Endothelial cell of umbilical vein (primary cell): ENCODE results near the gene CMIP. TPM values are rescaled to one million over a fixed set of nuclear protein-coding genes. Genes with fewer than 3 reads are reported as not detected.
A peak's percentile ranks its signal among the peaks of the same experiment; 100 is the strongest.

Experiments used
- BruUV-seq: library from RNA; stranded (reverse); fragments of 400-500 nt; replicated peaks from 2 replicates; lab custom pipeline; 2021; lab: Mats Ljungman, UMichigan
- CTCF ChIA-PET: fragments of 300-600, 350-600 bp; sonication (Branson Sonifier 250); formaldehyde crosslinking; loops from one replicate; lab custom pipeline; 2021; ENCODE audit warnings: antibody characterized with exemption, inconsistent platforms; lab: Charles Lee
- POLR2A ChIA-PET: fragments of 300-600, 350-600 bp; sonication (Branson Sonifier 250); formaldehyde crosslinking; loops from one replicate; lab custom pipeline; 2021; ENCODE audit warnings: antibody characterized with exemption, inconsistent platforms; lab: Charles Lee
- DNase-seq: peaks from one replicate; pipeline ENCODE4 v3.0.0-alpha.2; 2011; ENCODE audit warnings: low read depth, low spot score
- FAIRE-seq: peaks from 2 replicates; lab custom pipeline; 2011; peaks lifted over from hg19 to GRCh38; lab: Jason Lieb, UNC
- H2AFZ ChIP-seq: 2 replicates; pipeline ENCODE4 v1.6.0; 2012; ENCODE audit warnings: low read depth, low read length, control low read depth, inconsistent platforms
- H3K27ac ChIP-seq: 2 replicates; pipeline ENCODE4 v1.5.1; 2011; ENCODE audit warnings: low read depth, mild to moderate bottlenecking, control low read depth, low read length, moderate library complexity; ENCODE audit not compliant: insufficient read depth
- H3K27me3 ChIP-seq, 2 experiments: 2 replicates each; pipeline versions ENCODE4 v1.6.0 to v1.6.1; 2011; ENCODE audit warnings: low read length in 2 of 2, mixed read lengths in 1 of 2; ENCODE audit not compliant: control insufficient read depth in 2 of 2, insufficient read depth in 2 of 2
- H3K36me3 ChIP-seq, 2 experiments: 2 replicates in 1 of 2; 3 replicates in 1 of 2; pipeline ENCODE4 v1.5.1; 2011; ENCODE audit warnings: low read length in 2 of 2, mild to moderate bottlenecking in 1 of 2, moderate library complexity in 1 of 2; ENCODE audit not compliant: control insufficient read depth in 2 of 2, insufficient read depth in 2 of 2; ENCODE audit errors: extremely low read depth in 1 of 2
- H3K4me1 ChIP-seq: 3 replicates; pipeline ENCODE4 v1.5.1; 2011; ENCODE audit warnings: mild to moderate bottlenecking, low read length; ENCODE audit not compliant: control insufficient read depth, insufficient read depth; ENCODE audit errors: extremely low read depth
- H3K4me2 ChIP-seq: 2 replicates; pipeline ENCODE4 v1.6.1; 2011; ENCODE audit warnings: low read length, control low read depth, mixed read lengths; ENCODE audit not compliant: insufficient read depth
- H3K4me3 ChIP-seq, 3 experiments: fragments of 200-600 bp in 1 of 3; sonication (generic), shearing (Covaris generic) in 1 of 3; replicated peaks in 1 of 3; 2 replicates each; pipeline ENCODE4 v1.5.1; 2011 to 2016; ENCODE audit warnings: control low read depth in 3 of 3, low read length in 3 of 3, mild to moderate bottlenecking in 2 of 3, inconsistent platforms in 1 of 3, low read depth in 1 of 3, moderate library complexity in 1 of 3; ENCODE audit not compliant: insufficient read depth in 1 of 3
- H3K79me2 ChIP-seq: 2 replicates; pipeline ENCODE4 v1.6.0; 2012; ENCODE audit warnings: low read length, inconsistent platforms; ENCODE audit not compliant: control insufficient read depth, insufficient read depth
- H3K9ac ChIP-seq: replicated peaks from 2 replicates; pipeline ENCODE3; 2011; ENCODE audit warnings: low read length, control low read depth; ENCODE audit not compliant: insufficient read depth; ENCODE audit errors: extremely low read depth
- H3K9me1 ChIP-seq: replicated peaks from 3 replicates; pipeline ENCODE4 v1.6.0; 2011; ENCODE audit warnings: mild to moderate bottlenecking, low read length; ENCODE audit not compliant: control insufficient read depth, insufficient read depth; ENCODE audit errors: extremely low read depth
- H3K9me3 ChIP-seq: replicated peaks from 2 replicates; pipeline ENCODE4 v1.5.1; 2012; ENCODE audit warnings: low read length, inconsistent platforms; ENCODE audit not compliant: control insufficient read depth, insufficient read depth
- H4K20me1 ChIP-seq: replicated peaks from 2 replicates; pipeline ENCODE3; 2011; ENCODE audit warnings: mild to moderate bottlenecking, low read length; ENCODE audit not compliant: control insufficient read depth, insufficient read depth; ENCODE audit errors: extremely low read depth
- CTCF ChIP-seq, 2 donors: IDR thresholded peaks; 1 replicate in 1 of 2; 2 replicates in 1 of 2; pipeline ENCODE4 v1.5.1; 2011; ENCODE audit warnings: low read length in 2 of 2, mild to moderate bottlenecking in 2 of 2, moderate library complexity in 2 of 2, control low read depth in 1 of 2, inconsistent platforms in 1 of 2, low read depth in 1 of 2; ENCODE audit not compliant: insufficient read depth in 1 of 2; ENCODE audit errors: extremely low read depth in 1 of 2
- EZH2 ChIP-seq: IDR thresholded peaks from 2 replicates; pipeline ENCODE4 v1.6.1; 2012; ENCODE audit warnings: borderline replicate concordance, low read depth, mild to moderate bottlenecking, moderate library complexity, low read length, inconsistent platforms; ENCODE audit not compliant: severe bottlenecking
- FOS ChIP-seq: IDR thresholded peaks from 2 replicates; pipeline ENCODE4 v1.6.1; 2011; ENCODE audit warnings: mild to moderate bottlenecking, low read length, moderate library complexity, borderline replicate concordance; ENCODE audit not compliant: insufficient read depth
- GATA2 ChIP-seq: IDR thresholded peaks from 2 replicates; pipeline ENCODE4 v1.7.0; 2011; ENCODE audit warnings: low read depth, mild to moderate bottlenecking, moderate library complexity, mixed read lengths, low read length; ENCODE audit not compliant: insufficient read length, insufficient read depth
- JUN ChIP-seq: IDR thresholded peaks from 2 replicates; pipeline ENCODE4 v1.6.1; 2011; ENCODE audit warnings: borderline replicate concordance, low read depth; ENCODE audit not compliant: insufficient read length, insufficient read depth
- MAX ChIP-seq: IDR thresholded peaks from 2 replicates; pipeline ENCODE4 v1.6.1; 2011; ENCODE audit not compliant: insufficient read depth, insufficient read length
- MYC ChIP-seq: IDR thresholded peaks from one replicate; pipeline ENCODE4 v1.6.1; 2011; ENCODE audit warnings: mild to moderate bottlenecking, low read depth, low read length
- POLR2A ChIP-seq: IDR thresholded peaks from 2 replicates; pipeline ENCODE4 v1.6.1; 2012; ENCODE audit warnings: low read depth, mild to moderate bottlenecking, control low read depth, low read length
- POLR2AphosphoS5 ChIP-seq: IDR thresholded peaks from 2 replicates; pipeline ENCODE4 v1.6.1; 2012; ENCODE audit warnings: low read depth, mild to moderate bottlenecking, control low read depth, low read length, moderate library complexity; ENCODE audit not compliant: insufficient read depth
- dilution Hi-C: fragments of 300-500 bp; cut with MboI; formaldehyde crosslinking; loops from one replicate; pipeline ENCODE4 v1.15.0; 2019; ENCODE audit warnings: low sequenced_read_pairs; ENCODE audit not compliant: extremely low pct_ligation_motif_present
- intact Hi-C: fragments of 100-400 bp; cut with micrococcal nuclease; formaldehyde crosslinking; loops from one replicate; pipeline ENCODE4 v1.10.0; 2022
- polyA plus RNA-seq, 4 experiments: library from polyadenylated mRNA; depleted of rRNA in 3 of 4; stranded (reverse) in 3 of 4; unstranded in 1 of 4; fragments of >200 nt; gene quantifications; 2 replicates each; pipeline versions ENCODE4 v1.2.1 to v1.2.3, GENCODE V29; 2011 to 2012; ENCODE audit warnings: missing spikeins in 1 of 4
- total RNA-seq: library from RNA; stranded (reverse); gene quantifications from 2 replicates; pipeline ENCODE4 v1.2.3, GENCODE V29; 2021

Gene CMIP
- total and polyA plus RNA-seq, 2 donors (not counting 3 experiments of a cell fraction or from before 2014, with no cell fraction given), result 29.0 to 101 TPM

- TF ChIP-seq POLR2A, result no peak
- no peak for TF ChIP-seq POLR2AphosphoS5
- no peak for TF ChIP-seq FOS
- TF ChIP-seq JUN, result no peak
- intact Hi-C loops, result no loop called here
- no peaks in the 10 kb centered on the region for H4K20me1 ChIP-seq
- FAIRE-seq, result no peak
- no peak overlapping the region for H3K9ac ChIP-seq
- BruUV-seq, result no TSS peak
- POLR2A ChIA-PET, result no interaction called here
- H2AFZ ChIP-seq, result no peak overlapping the region
- CTCF ChIA-PET, result interaction anchor here (1.9 kb wide), 1 partner anchor 8 kb away, joined by 9 read pairs; no protein-coding TSS in a partner anchor
- no peak overlapping the region for H3K4me3 ChIP-seq
- H3K4me1 ChIP-seq, result peaks cover 29% of the 10 kb centered on the region
- peaks cover 7 to 63% of the 10 kb centered on the region in 2 experiments for H3K36me3 ChIP-seq
- no peaks in the 10 kb centered on the region for H3K9me3 ChIP-seq
- H3K4me2 ChIP-seq, result no peak overlapping the region
- H3K9me1 ChIP-seq, result no peaks in the 10 kb centered on the region
- no peak for DNase-seq
- dilution Hi-C loops, result no loop called here
- no peaks in the 10 kb centered on the region for H3K27me3 ChIP-seq
- no peaks in the 10 kb centered on the region for H3K79me2 ChIP-seq
- no peak overlapping the region for H3K27ac ChIP-seq
Measured at GRCh38 chr16:81705261-81705660, 260.7 kb downstream of the CMIP start.

- Histone ChIP-seq H2AFZ (no peak overlapping the region), H3K4me1 (peaks cover 36% of the 10 kb centered on the region), H3K4me3 (no peak overlapping the region), H3K9ac (no peak overlapping the region), H3K9me3 (no peaks in the 10 kb centered on the region), H3K4me2 (no peak overlapping the region), H4K20me1 (no peaks in the 10 kb centered on the region), H3K79me2 (no peaks in the 10 kb centered on the region), H3K27ac (peak overlapping the region; percentile 44), H3K36me3 (peaks cover 7 to 54% of the 10 kb centered on the region in 2 experiments), H3K9me1 (no peaks in the 10 kb centered on the region), H3K27me3 (no peaks in the 10 kb centered on the region)
- ChIA-PET CTCF (interaction anchor here (1.9 kb wide), 1 partner anchor 9 kb away, joined by 9 read pairs; no protein-coding TSS in a partner anchor), POLR2A (no interaction called here)
- no TSS peak for BruUV-seq
- dilution Hi-C loops (no loop called here), intact Hi-C loops (no loop called here)
- DNase-seq (no peak), FAIRE-seq (no peak)
- TF ChIP-seq MAX, result no peak
- TF ChIP-seq EZH2, result no peak
- no peak for TF ChIP-seq POLR2A
- no peak for TF ChIP-seq POLR2AphosphoS5
- no peak for TF ChIP-seq GATA2
- TF ChIP-seq CTCF (IDR thresholded peaks at IDR 0.05; ENCODE audit: extremely low read depth in 1 of 2, insufficient read depth in 1 of 2, low read depth in 1 of 2, low read length in 2 of 2), result no peak
- no peak for TF ChIP-seq MYC
- TF ChIP-seq JUN, result no peak
- no peak for TF ChIP-seq FOS
Measured at GRCh38 chr16:81706327-81707295, 262.0 kb downstream of the CMIP start.
